IPS-15b (cell line): Measurements from ENCODE around the gene PPP6C.
"Not testable (repeated sequence)": the region's sequence is repeated elsewhere in the genome, so short reads cannot be mapped to it uniquely, and the experiment has no call there.

Source experiments
- H3K27me3 ChIP-seq: one replicate; pipeline ENCODE4 v1.6.1; 2013; ENCODE audit warnings: low read length; ENCODE audit not compliant: control insufficient read depth, insufficient read depth
- H3K36me3 ChIP-seq: one replicate; pipeline ENCODE4 v1.6.1; 2013; ENCODE audit warnings: low read length; ENCODE audit not compliant: control insufficient read depth, insufficient read depth
- H3K4me1 ChIP-seq: one replicate; pipeline ENCODE4 v1.6.1; 2013; ENCODE audit warnings: mild to moderate bottlenecking, low read length; ENCODE audit not compliant: control insufficient read depth, insufficient read depth
- H3K4me3 ChIP-seq: one replicate; pipeline ENCODE4 v1.5.1; 2013; ENCODE audit warnings: low read depth, low read length
- H3K9ac ChIP-seq: one replicate; pipeline ENCODE4 v1.6.1; 2013; ENCODE audit warnings: low read depth, mild to moderate bottlenecking, low read length
- H3K9me3 ChIP-seq: one replicate; pipeline ENCODE4 v1.6.1; 2013; ENCODE audit warnings: mild to moderate bottlenecking, low read length; ENCODE audit not compliant: control insufficient read depth, insufficient read depth

PPP6C gene

DNA sequence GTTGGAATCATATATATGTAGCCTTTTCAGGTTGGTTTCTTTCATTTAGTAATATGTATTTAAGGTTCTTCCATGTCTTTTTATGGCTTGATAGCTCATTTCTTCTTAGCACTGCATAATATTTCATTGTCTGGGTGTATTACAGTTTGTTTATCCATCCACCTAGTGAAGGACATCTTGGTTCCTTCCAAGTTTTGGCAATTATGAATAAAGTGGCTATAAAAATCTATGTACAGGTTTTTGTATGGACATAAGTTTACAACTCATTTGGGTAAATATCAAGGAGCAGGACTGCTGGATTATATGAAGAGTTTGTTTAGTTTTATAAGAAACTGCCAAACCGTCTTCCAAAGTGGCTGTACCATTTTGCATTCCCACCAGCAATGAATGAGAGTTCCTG, 11.7 kb downstream of the PPP6C start:
- H3K4me1 ChIP-seq, result no peaks in the 10 kb centered on the region
- no peaks in the 10 kb centered on the region for H3K36me3 ChIP-seq
- H3K9me3 ChIP-seq, result no peaks in the 10 kb centered on the region
- H3K27me3 ChIP-seq, result no peaks in the 10 kb centered on the region
- no peak overlapping the region for H3K4me3 ChIP-seq
- no peak overlapping the region for H3K9ac ChIP-seq

DNA sequence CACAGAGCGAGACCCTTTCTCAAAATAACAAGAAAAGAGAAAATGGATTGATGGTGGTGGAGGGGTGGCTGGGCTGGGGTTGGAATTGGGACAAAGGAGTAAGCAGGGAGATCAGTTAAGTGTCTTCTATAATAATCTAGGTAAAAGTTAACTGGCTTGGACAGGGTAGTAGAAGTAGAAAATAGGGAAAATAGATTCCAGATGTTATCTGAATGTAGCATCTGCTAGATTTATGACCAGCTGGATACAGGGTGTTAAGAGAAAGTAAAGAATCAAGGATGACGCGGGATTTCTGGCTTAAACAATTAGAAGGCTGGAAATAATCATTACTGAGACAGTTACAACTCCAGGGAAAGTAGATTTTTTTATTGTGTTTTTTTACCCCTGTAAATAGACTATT, 13.0 kb downstream of the PPP6C start:
- Histone ChIP-seq H3K9ac (no peak overlapping the region), H3K4me3 (no peak overlapping the region), H3K4me1 (no peaks in the 10 kb centered on the region), H3K9me3 (no peaks in the 10 kb centered on the region), H3K27me3 (no peaks in the 10 kb centered on the region), H3K36me3 (no peaks in the 10 kb centered on the region)

DNA sequence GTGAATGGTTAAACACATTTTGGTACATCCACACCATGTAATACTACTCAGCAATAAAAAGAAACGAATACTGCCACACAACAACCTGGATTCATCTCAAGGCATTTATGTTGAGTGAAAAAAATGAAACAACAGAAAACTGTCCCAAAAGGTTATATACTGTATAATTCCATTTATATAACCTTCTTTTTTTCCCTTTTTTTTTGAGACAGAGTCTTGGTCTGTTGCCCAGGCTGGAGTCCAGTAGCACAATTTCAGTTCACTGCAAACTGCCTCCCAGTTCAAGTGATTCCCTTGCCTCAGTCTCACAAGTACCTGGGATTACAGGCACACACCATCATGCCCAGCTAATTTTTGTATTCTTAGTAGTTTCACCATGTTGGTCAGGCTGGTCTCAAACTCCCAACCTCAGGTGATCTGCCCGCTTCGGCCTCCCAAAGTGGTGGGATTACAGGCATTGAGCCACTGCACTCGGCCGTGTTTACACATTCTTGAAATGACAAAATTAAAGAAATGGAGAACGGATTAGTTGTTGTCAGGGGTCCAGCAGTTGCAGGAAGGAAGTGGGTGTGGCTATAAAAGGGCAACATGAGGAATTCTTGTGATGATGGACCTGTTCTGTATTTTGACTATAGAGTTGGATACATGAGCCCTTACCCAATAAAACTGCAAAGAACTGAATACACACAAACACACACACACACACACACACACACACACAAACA, 17.4 kb downstream of the PPP6C start:
- peaks cover 2% of the 10 kb centered on the region for H3K36me3 ChIP-seq
- no peaks in the 10 kb centered on the region for H3K9me3 ChIP-seq
- H3K4me1 ChIP-seq, result no peaks in the 10 kb centered on the region
- H3K9ac ChIP-seq, result no peak overlapping the region
- no peaks in the 10 kb centered on the region for H3K27me3 ChIP-seq
- no peak overlapping the region for H3K4me3 ChIP-seq

DNA sequence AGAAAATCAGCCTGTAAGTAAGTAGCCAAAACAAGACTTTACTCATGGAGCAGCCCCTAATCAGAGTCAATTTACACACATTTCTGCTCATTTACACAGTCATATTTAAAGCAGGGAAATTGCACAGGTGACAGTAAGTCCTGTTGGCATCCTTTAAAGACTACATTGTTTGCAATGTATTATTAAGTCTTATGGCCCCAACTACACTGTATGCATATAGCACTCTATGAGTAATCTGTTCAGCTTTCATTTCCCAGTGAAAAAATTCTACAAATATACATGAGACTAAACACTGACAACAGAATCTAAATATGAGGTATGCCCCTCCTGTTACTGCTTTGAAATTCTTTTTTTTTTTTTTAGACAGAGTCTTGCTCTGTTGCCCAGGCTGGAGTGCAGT, 19.7 kb downstream of the PPP6C start:
- Histone ChIP-seq H3K4me1 (no peaks in the 10 kb centered on the region), H3K9me3 (no peaks in the 10 kb centered on the region), H3K9ac (no peak overlapping the region), H3K36me3 (peaks cover 2% of the 10 kb centered on the region), H3K27me3 (no peaks in the 10 kb centered on the region), H3K4me3 (no peak overlapping the region)

DNA sequence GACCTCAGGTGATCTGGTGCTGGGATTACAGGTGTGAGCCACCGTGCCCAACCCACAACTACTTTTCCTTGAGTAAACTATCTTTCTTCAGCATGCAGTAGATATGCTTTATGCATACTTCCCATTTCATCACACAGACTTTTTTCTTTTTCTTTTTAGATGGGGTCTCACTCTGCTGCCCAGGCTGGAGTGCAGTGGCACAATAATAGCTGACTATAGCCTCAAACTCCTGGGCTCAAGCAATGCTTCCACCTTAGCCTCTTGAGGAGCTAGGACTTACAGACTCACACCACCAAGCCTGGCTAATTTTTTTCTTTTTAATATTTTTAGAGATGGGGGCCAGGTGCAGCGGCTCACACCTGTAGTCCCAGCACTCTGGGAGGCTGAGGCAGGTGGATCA, 22.8 kb downstream of the PPP6C start:
- Histone ChIP-seq H3K36me3 (peaks cover 2% of the 10 kb centered on the region), H3K4me1 (no peaks in the 10 kb centered on the region), H3K9ac (no peak overlapping the region), H3K27me3 (no peaks in the 10 kb centered on the region), H3K4me3 (no peak overlapping the region), H3K9me3 (no peaks in the 10 kb centered on the region)

DNA sequence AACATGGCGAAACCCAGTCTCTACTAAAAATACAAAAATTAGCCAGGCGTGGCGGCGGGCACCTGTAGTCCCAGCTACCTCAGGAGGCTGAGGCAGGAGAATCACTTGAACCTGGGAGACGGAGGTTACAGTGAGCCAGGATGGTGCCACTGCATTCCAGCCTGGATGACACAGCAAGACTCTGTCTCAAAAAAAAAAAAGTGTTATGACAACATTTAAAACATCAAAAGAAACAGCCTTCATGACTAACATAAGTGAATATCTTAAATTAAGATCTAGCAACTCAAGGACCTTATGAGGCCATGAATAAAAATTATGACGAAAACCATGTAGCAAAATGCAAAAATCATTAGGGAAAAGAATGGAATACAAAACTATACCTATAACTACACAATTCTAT, 26.7 kb downstream of the PPP6C start:
- H3K36me3 ChIP-seq, H3K4me1 ChIP-seq, H3K4me3 ChIP-seq, H3K9me3 ChIP-seq, H3K9ac ChIP-seq, H3K27me3 ChIP-seq: not testable (repeated sequence)

DNA sequence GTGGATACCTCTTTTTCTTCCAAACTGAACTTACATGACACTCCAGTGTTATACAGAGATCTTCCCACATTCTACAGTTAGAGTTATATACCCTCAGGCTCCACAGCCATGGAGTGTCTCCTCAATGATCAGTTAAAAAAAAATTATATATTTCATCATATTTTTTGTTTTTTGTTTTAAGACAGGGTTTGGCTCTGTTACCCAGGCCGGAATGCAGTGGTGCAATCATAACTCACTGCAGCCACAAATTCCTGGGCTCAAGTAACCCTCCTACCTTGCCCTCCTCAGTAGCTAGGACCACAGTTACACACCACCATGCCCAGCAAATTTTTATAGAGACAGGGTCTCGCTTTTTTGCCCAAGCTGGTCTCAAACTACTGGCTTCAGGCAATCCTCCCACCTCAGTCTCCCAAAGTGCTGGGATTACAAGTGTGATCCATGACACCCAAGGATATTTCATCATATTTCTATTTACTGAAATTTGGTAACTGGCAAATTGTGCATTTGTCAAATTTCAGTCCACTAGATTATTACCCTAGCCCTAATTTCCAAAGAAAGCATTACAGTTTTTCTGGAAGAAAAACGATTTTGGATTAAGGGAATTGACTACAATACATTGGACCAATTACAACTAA, 28.2 kb downstream of the PPP6C start:
- no peaks in the 10 kb centered on the region for H3K27me3 ChIP-seq
- H3K9ac ChIP-seq, result no peak overlapping the region
- no peaks in the 10 kb centered on the region for H3K4me1 ChIP-seq
- H3K9me3 ChIP-seq, result no peaks in the 10 kb centered on the region
- H3K36me3 ChIP-seq, result no peaks in the 10 kb centered on the region
- no peak overlapping the region for H3K4me3 ChIP-seq

DNA sequence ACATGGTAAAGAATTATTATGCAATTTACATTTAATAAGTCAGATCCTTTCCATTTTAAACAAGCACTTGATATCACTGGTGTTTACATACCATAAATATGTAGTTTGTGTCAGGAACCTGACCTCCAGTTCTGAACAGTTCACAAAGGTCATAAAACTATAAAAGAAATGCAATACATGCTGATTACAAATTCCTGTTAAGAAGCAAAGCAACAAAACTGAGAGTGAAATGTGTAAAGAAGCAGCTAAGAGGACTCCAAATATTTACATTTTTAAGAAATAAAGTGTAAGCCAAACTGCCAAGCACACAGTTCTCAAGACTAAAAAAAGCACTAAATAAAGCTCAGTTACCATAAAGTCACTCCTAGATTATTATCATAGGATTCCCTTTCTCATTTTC, 28.9 kb downstream of the PPP6C start:
- no peaks in the 10 kb centered on the region for H3K4me1 ChIP-seq
- H3K27me3 ChIP-seq, result no peaks in the 10 kb centered on the region
- no peak overlapping the region for H3K9ac ChIP-seq
- no peaks in the 10 kb centered on the region for H3K36me3 ChIP-seq
- no peak overlapping the region for H3K4me3 ChIP-seq
- no peaks in the 10 kb centered on the region for H3K9me3 ChIP-seq

DNA sequence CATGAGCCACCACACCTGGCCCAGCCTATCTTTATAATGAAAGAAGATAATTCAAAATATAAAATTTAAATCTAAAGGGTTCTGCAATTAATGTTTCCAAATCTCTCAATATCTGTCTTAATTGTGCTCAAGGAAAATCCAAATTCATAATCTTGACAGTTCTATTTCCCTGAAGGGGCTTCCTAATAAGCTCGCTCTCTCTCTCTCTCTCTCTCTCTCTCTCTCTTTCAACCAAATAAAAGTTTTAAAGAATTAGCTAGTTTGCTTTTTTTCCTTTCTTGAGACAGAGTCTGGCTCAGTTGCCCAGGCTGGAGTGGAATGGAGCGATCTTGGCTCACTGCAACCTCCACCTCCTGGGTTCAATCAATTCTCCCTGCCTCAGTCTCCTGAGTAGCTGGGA, 33.1 kb downstream of the PPP6C start:
- Histone ChIP-seq H3K4me3 (no peak overlapping the region), H3K36me3 (no peaks in the 10 kb centered on the region), H3K27me3 (no peaks in the 10 kb centered on the region), H3K9me3 (no peaks in the 10 kb centered on the region), H3K4me1 (no peaks in the 10 kb centered on the region), H3K9ac (no peak overlapping the region)

DNA sequence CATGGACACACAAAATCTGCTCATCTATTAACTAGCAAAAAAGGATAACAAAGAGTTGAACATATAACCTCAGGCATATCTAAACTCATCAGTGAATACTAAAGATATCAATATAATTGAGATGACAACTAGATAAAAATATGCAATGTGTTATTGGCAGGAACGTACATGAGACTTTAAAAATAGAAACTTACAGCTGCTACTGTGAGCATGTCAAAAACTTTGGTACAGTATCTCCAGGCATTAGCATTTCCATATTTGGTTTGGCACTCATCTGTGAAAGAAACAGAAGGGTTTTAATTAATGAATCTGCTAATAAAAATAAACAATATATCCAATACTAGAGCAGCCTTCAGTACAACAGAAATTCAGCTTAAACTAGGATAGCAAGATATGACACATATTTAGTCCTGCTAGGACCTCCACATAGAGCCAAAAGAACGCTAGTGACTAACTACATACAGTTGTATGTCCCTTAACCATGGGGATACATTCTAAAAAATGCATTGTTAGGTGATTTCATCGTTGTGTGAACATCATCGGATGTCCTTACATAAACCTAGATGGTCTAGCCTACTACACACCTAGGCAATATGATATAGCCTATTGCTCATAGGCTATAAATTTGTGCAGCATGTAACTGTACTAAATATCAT, 35.8 kb downstream of the PPP6C start:
- no peaks in the 10 kb centered on the region for H3K36me3 ChIP-seq

DNA sequence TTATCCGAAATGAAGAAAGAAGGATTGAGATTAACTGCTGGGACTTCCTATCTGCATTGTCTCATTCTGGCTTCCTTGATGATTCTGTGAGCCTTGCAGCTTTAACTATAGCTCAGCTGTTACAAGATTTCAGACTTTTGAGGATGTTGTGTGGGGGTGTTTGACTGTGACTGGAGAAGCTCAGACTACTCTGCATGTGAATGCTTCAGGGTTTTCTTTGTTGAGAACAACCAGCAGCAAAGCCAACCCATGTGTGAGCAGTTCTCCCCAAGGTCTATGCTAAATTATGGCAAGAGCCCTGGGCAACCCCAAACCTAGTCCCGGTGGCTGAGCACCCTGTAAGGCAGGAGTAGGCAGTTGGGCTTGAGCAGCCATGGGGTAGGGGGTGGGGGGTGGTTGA, 37.9 kb downstream of the PPP6C start:
- Histone ChIP-seq H3K4me1 (no peaks in the 10 kb centered on the region), H3K36me3 (no peaks in the 10 kb centered on the region)

More for the DNA sequence above, 35.8 kb downstream of the PPP6C start:
- H3K9ac ChIP-seq, result no peak overlapping the region
- no peaks in the 10 kb centered on the region for H3K9me3 ChIP-seq
- H3K4me3 ChIP-seq, result no peak overlapping the region
- H3K27me3 ChIP-seq, result no peaks in the 10 kb centered on the region
- H3K4me1 ChIP-seq, result no peaks in the 10 kb centered on the region

More for the DNA sequence above, 37.9 kb downstream of the PPP6C start:
- Histone ChIP-seq H3K9ac (no peak overlapping the region), H3K4me3 (no peak overlapping the region), H3K9me3 (no peaks in the 10 kb centered on the region), H3K27me3 (no peaks in the 10 kb centered on the region)
